HepG2 (cell line): ENCODE results near the gene TXNDC2. TPM values are rescaled to one million over a fixed set of nuclear protein-coding genes. Genes with fewer than 3 reads are reported as not detected.

ENCODE experiments used
- DNMT1 ChIP-seq: sonication (generic); formaldehyde crosslinking; IDR thresholded peaks from 2 replicates; pipeline ENCODE4 v1.5.1; 2020; ENCODE audit warnings: mild to moderate bottlenecking, missing genetic modification reagents
- GTF3A ChIP-seq: sonication (generic); formaldehyde crosslinking; conservative IDR thresholded peaks from 2 replicates; pipeline ENCODE4 v1.4.0; 2020; ENCODE audit warnings: mild to moderate bottlenecking, missing genetic modification reagents
- HHEX ChIP-seq: IDR thresholded peaks from 2 replicates; pipeline ENCODE4 v1.6.1; 2016; ENCODE audit warnings: control low read depth
- HIVEP1 ChIP-seq: sonication (generic); formaldehyde crosslinking; IDR thresholded peaks from 2 replicates; pipeline ENCODE4 v1.4.0; 2020; ENCODE audit warnings: mild to moderate bottlenecking, missing genetic modification reagents
- HMGA1 ChIP-seq: sonication (generic); formaldehyde crosslinking; conservative IDR thresholded peaks from 2 replicates; pipeline ENCODE4 v1.4.0; 2020; ENCODE audit warnings: missing genetic modification reagents
- LRRFIP1 ChIP-seq: sonication (generic); formaldehyde crosslinking; conservative IDR thresholded peaks from 2 replicates; pipeline ENCODE4 v1.4.0; 2020; ENCODE audit warnings: missing genetic modification reagents
- NFYB ChIP-seq: sonication (generic); formaldehyde crosslinking; IDR thresholded peaks from 2 replicates; pipeline ENCODE4 v1.4.0; 2020; ENCODE audit warnings: missing genetic modification reagents
- RXRB ChIP-seq: IDR thresholded peaks from 2 replicates; pipeline ENCODE4 v1.6.1; 2016; ENCODE audit warnings: borderline replicate concordance, missing genetic modification reagents, missing compliant biosample characterization
- SKIL ChIP-seq: sonication (generic); formaldehyde crosslinking; IDR thresholded peaks from 2 replicates; pipeline ENCODE4 v1.8.0; 2022; ENCODE audit warnings: missing genetic modification reagents, mild to moderate bottlenecking, moderate library complexity, borderline replicate concordance
- TSC22D2 ChIP-seq: sonication (generic); formaldehyde crosslinking; IDR thresholded peaks from 2 replicates; pipeline ENCODE4 v1.5.1; 2020; ENCODE audit warnings: missing genetic modification reagents, mild to moderate bottlenecking, borderline replicate concordance
- ZFP62 ChIP-seq: sonication (generic); formaldehyde crosslinking; IDR thresholded peaks from 2 replicates; pipeline ENCODE4 v1.4.0; 2020; ENCODE audit warnings: missing genetic modification reagents
- ZIK1 ChIP-seq: sonication (generic); formaldehyde crosslinking; IDR thresholded peaks from 2 replicates; pipeline ENCODE4 v1.5.0; 2020; ENCODE audit warnings: mild to moderate bottlenecking, low read depth, missing genetic modification reagents, borderline replicate concordance
- ZNF136 ChIP-seq: sonication (generic); formaldehyde crosslinking; IDR thresholded peaks from 2 replicates; pipeline ENCODE4 v1.8.1; 2022; ENCODE audit warnings: low read depth, mild to moderate bottlenecking, moderate library complexity, missing genetic modification reagents
- ZNF33A ChIP-seq: sonication (generic); formaldehyde crosslinking; IDR thresholded peaks from 2 replicates; pipeline ENCODE4 v1.5.1; 2020; ENCODE audit warnings: missing genetic modification reagents, mild to moderate bottlenecking, moderate library complexity, borderline replicate concordance
- ZNF652 ChIP-seq: IDR thresholded peaks from 2 replicates; pipeline ENCODE4 v1.6.1; 2016; ENCODE audit warnings: low read depth, borderline replicate concordance
- ZNF703 ChIP-seq: sonication (generic); formaldehyde crosslinking; IDR thresholded peaks from 2 replicates; pipeline ENCODE4 v1.5.1; 2020; ENCODE audit warnings: missing genetic modification reagents, mild to moderate bottlenecking, moderate library complexity, borderline replicate concordance
- ZNF768 ChIP-seq: sonication (generic); formaldehyde crosslinking; IDR thresholded peaks from 2 replicates; pipeline ENCODE4 v1.4.0; 2020; ENCODE audit warnings: missing genetic modification reagents
- ZNF773 ChIP-seq: sonication (generic); formaldehyde crosslinking; IDR thresholded peaks from 2 replicates; pipeline ENCODE4 v1.4.0; 2020; ENCODE audit warnings: missing genetic modification reagents, borderline replicate concordance
- ZNF775 ChIP-seq: sonication (generic); formaldehyde crosslinking; IDR thresholded peaks from 2 replicates; pipeline ENCODE4 v1.4.0; 2020; ENCODE audit warnings: missing genetic modification reagents, mild to moderate bottlenecking, moderate library complexity, borderline replicate concordance
- ZSCAN31 ChIP-seq: sonication (generic); formaldehyde crosslinking; IDR thresholded peaks from 2 replicates; pipeline ENCODE4 v1.5.0; 2020; ENCODE audit warnings: low read depth, mild to moderate bottlenecking, missing genetic modification reagents
- polyA plus RNA-seq, 8 experiments: library from polyadenylated mRNA; depleted of rRNA in 3 of 8; stranded (reverse) in 7 of 8; unstranded in 1 of 8; fragments of >200 nt; fragmentation: Illumina TruSeq in 4 of 8; extraction: Trizol in 4 of 8; gene quantifications; 2 replicates each; pipeline versions ENCODE4 v1.2.1 to v1.2.3, GENCODE V29; 2011 to 2016; ENCODE audit warnings: low read depth in 4 of 8, missing spikeins in 1 of 8, mixed read lengths in 1 of 8; ENCODE audit not compliant: insufficient read depth in 1 of 8
- total RNA-seq, 5 experiments: library from RNA; depleted of rRNA; stranded (reverse); fragments of >200 nt; fragmentation: Illumina TruSeq; extraction: Trizol; gene quantifications; 2 replicates each; pipeline ENCODE4 v1.2.3, GENCODE V29; 2016; ENCODE audit warnings: low read depth in 1 of 5
- TF ChIP-seq, protein P1 (sequence below): sonication (generic); formaldehyde crosslinking; IDR thresholded peaks from 2 replicates; pipeline ENCODE4 v1.4.0; 2020; ENCODE audit warnings: missing genetic modification reagents
- TF ChIP-seq, protein P2 (sequence below): sonication (generic); formaldehyde crosslinking; IDR thresholded peaks from 2 replicates; pipeline ENCODE4 v1.8.0; 2023; ENCODE audit warnings: mild to moderate bottlenecking, missing genetic modification reagents

TXNDC2 gene
- total and polyA plus RNA-seq, 2 of the 13 experiments (the other 11 are each of a cell fraction or from before 2014, with no cell fraction given) = not detected

GRCh38 chr18:9913526-9914333 is 28.0 kb downstream of the TXNDC2 start, which contains the start of gene VAPA (continued):
- no peak for TF ChIP-seq LRRFIP1 (CRISPR knock-in tag)
- TF ChIP-seq GTF3A (CRISPR knock-in tag) = no peak
- no peak for TF ChIP-seq ZFP62 (CRISPR knock-in tag)
- peak; percentile 50; the same call in 1 of the 2 replicates for TF ChIP-seq NFYB (CRISPR knock-in tag)
- TF ChIP-seq RXRB = peak; percentile 43
- TF ChIP-seq ZNF33A (CRISPR knock-in tag) = no peak
- TF ChIP-seq DNMT1 = no peak
- no peak for TF ChIP-seq ZNF652 (CRISPR knock-in tag)
- no peak for TF ChIP-seq SKIL (CRISPR knock-in tag)
- no peak; the same call in 1 of the 2 replicates for TF ChIP-seq ZSCAN31 (CRISPR knock-in tag)
- TF ChIP-seq, protein P1, sequence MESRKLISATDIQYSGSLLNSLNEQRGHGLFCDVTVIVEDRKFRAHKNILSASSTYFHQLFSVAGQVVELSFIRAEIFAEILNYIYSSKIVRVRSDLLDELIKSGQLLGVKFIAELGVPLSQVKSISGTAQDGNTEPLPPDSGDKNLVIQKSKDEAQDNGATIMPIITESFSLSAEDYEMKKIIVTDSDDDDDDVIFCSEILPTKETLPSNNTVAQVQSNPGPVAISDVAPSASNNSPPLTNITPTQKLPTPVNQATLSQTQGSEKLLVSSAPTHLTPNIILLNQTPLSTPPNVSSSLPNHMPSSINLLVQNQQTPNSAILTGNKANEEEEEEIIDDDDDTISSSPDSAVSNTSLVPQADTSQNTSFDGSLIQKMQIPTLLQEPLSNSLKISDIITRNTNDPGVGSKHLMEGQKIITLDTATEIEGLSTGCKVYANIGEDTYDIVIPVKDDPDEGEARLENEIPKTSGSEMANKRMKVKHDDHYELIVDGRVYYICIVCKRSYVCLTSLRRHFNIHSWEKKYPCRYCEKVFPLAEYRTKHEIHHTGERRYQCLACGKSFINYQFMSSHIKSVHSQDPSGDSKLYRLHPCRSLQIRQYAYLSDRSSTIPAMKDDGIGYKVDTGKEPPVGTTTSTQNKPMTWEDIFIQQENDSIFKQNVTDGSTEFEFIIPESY = 0 out of 2 replicates have a peak, but pooled peaks have one; percentile 12
- TF ChIP-seq ZIK1 (CRISPR knock-in tag) = peak; percentile 62; the same call in 1 of the 2 replicates
- TF ChIP-seq HMGA1 (CRISPR knock-in tag) = no peak
- TF ChIP-seq, protein P2, sequence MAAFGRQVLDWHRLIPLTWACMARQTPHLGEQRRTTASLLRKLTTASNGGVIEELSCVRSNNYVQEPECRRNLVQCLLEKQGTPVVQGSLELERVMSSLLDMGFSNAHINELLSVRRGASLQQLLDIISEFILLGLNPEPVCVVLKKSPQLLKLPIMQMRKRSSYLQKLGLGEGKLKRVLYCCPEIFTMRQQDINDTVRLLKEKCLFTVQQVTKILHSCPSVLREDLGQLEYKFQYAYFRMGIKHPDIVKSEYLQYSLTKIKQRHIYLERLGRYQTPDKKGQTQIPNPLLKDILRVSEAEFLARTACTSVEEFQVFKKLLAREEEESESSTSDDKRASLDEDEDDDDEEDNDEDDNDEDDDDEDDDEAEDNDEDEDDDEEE (CRISPR knock-in tag) = no peak
- TF ChIP-seq ZNF775 (CRISPR knock-in tag) = no peak
- no peak; the same call in 1 of the 2 replicates for TF ChIP-seq HIVEP1 (CRISPR knock-in tag)
- TF ChIP-seq ZNF768 (CRISPR knock-in tag) = peak; percentile 48; the same call in 1 of the 2 replicates
- no peak for TF ChIP-seq HHEX
- no peak for TF ChIP-seq ZNF703
- 0 out of 2 replicates have a peak, but pooled peaks have one; percentile 27 for TF ChIP-seq ZNF773 (CRISPR knock-in tag)
- no peak for TF ChIP-seq ZNF136 (CRISPR knock-in tag)
- TF ChIP-seq TSC22D2 = peak; percentile 46; the same call in 1 of the 2 replicates
